ENCODE data around the gene VDR.

GRCh38 chr12:47901718-47902093, 3.1 kb downstream of the VDR start:
- TF ChIP-seq CTCF (optimal IDR thresholded peaks at IDR 0.05 in 1 of 3, IDR thresholded peaks at IDR 0.05 in 1 of 3, conservative IDR thresholded peaks at IDR 0.05 in 1 of 3; ENCODE audit: extremely low read depth in 1 of 3, insufficient read depth in 2 of 3, low read length in 3 of 3) (no peak), EZH2 (IDR thresholded peaks at IDR 0.05; ENCODE audit: low read length) (no peak)
